HG02623 (cell line): ENCODE results near the gene SHROOM2.

Experiments
- ATAC-seq: cut with Tn5 transposase; IDR thresholded peaks from one replicate; pipeline ENCODE4 v1.9.1; 2021; ENCODE audit warnings: moderate library complexity; ENCODE audit not compliant: unreplicated experiment

Gene SHROOM2

GRCh38 chrX:9887659-9888297 lies 101.5 kb downstream of the SHROOM2 start:
- no peak for ATAC-seq

- ATAC-seq, result no peak
Measured at GRCh38 chrX:9888953-9889470, 102.8 kb downstream of the SHROOM2 start.

DNA sequence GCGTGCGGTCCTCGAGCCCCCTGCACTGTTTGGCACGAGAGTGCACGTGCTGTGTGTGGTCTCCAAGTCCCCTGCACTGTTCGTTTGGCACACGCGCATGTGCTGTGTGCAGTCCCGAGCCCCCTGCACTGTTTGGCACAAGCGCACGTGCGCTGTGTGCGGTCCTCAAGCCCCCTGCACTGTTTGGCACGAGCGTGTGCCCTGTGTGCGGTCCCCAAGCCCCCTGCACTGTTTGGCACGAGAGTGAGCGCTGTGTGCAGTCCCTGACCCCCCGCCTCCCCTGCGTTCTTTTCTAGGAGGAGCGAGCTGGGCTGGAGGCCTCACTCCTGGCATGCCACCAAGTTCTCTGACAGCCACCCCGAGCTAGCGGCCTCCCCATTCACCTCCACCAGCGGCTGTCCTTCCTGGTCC lies 104.5 kb downstream of the SHROOM2 start:
- no peak for ATAC-seq

- ATAC-seq, result no peak
Measured at GRCh38 chrX:9895225-9895912, 109.1 kb downstream of the SHROOM2 start.

GRCh38 chrX:9897761-9898161 lies 111.5 kb downstream of the SHROOM2 start:
- no peak for ATAC-seq

DNA sequence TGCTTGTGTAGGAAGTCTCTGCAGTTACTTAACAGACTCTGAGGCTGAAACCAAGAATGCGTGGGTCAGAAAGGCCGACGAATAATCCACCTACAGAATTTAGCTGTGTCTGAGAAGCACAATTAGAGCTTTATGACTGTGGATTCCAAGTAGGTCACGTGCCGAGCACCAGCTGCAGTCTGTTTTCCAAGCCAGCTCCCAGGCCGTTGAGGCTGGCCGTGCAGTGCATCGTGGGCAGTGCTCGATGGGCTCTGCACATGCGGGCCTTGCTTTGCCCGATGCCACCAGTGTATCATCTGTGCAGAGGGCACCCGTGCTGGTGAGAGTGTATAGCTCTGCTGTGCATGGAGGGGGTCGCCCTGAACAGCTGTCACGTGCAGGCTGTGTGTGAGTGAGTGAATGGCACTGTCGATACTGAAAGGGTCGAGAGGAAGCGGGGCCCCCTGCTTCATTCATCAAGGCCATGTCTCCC lies 113.4 kb downstream of the SHROOM2 start:
- no peak for ATAC-seq

- ATAC-seq, result no peak
Measured at GRCh38 chrX:9902656-9903055, 116.4 kb downstream of the SHROOM2 start.

DNA sequence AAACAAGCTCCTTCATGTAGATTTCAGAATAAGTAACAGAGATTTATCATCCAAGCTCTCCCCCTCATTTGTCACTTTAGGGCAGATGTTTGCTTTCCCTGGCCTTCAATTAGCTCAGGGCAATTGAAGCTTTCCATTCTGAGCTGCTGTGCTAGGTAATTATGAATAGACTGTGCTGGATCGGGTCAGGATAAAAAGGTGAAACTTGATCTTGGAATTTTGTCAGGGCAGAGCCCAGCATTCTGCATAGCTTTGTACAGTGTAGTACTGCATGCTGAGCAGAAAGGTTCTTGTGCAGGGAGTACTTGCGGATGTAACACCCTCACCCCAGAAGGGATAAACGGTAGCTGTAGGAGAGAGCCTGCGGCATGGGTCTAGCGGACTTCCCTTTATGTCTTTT lies 116.9 kb downstream of the SHROOM2 start:
- ATAC-seq, result no peak

GRCh38 chrX:9905288-9905687 lies 119.1 kb downstream of the SHROOM2 start:
- ATAC-seq, result no peak

DNA sequence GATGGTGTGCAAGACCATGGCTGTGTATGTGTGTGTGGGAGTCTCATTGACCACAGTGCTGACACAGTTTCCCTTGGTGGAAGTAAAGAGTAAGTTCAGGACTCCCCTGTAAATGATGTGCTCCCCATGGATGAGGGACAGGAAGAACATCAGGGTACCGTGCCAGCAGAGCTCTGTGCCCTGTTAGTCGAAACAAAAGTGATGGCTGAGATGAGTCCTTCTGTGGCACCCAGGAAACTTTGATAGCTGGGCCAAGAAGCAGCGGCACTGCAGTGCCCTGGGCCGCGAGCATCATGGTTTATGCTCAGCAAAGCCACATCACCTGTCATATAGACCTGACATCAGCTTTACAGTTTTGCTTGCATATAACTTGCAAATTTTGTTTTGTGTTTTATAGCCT lies 119.5 kb downstream of the SHROOM2 start:
- ATAC-seq, result no peak

- no peak for ATAC-seq
Measured at GRCh38 chrX:9906919-9907318, 120.7 kb downstream of the SHROOM2 start.

DNA sequence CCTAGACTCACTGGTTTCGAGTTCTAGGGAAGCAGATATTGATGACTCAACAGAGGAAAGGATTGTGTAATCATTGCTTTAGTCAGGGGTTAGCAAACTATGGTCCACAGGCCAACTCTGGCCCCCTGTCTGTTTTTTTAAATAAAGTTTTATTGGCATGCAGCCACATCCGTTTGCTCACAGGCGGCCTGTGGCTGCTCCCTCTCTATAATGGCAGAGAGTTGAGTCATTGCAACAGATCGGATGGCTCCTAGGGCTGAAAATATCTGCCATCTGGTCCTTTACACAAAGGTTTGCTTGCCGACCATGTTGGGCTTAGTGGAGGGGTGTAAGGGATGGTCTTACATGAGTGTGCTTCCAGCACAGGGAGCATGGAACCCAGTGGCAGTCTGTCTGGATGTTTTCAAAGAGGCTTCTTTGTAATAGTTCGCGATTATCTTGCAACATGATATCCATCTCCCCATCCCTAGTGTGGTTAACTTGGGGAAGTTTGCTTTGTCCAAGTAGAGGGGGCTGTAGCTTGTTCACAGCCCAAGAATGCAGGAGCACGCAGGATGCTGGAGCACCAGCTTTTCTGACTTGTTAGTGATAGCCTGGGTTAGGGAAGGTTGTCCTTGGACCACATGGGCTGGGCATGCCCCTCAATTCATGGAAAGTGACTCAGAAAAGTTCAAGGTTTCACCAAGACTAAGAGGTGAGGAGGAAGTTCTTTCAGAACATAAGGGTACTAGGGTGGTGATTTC lies 121.6 kb downstream of the SHROOM2 start:
- ATAC-seq, result no peak

GRCh38 chrX:9909254-9909653 lies 123.0 kb downstream of the SHROOM2 start:
- ATAC-seq, result no peak

DNA sequence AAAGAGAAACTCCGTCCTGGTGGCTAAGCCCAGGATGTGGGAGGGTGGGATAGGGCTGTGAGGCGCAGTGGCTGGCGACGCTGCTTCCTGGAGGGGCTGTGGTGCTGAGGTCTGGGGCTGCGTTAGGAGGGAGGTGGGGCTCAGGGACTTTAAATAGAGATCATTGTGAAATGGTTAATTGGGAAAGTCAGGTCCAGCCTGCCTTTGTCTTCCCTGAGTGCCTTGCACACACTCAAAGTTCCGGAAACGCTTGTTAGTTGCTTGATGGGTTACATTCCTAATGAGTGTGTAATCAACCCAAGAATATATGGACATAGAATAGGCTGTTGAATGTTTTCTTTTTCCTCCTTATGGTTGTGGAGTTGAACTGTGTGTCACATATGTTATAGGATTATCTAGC lies 125.3 kb downstream of the SHROOM2 start:
- ATAC-seq, result no peak

GRCh38 chrX:9912351-9913145 lies 126.3 kb downstream of the SHROOM2 start:
- no peak for ATAC-seq

DNA sequence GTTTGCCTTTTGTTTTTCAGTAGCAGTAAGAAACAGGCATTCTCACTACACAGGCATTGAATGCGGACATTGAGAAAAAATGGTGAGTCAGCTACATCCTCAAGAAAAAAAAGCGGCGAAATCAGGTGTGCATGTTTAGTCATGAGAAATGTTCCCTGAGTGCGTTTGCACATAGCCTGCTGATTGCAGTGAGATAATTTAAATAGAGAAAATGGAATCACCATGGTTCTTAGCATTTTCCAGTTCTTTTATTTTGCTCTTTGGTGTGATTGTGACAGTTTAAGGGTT lies 126.9 kb downstream of the SHROOM2 start:
- no peak for ATAC-seq

DNA sequence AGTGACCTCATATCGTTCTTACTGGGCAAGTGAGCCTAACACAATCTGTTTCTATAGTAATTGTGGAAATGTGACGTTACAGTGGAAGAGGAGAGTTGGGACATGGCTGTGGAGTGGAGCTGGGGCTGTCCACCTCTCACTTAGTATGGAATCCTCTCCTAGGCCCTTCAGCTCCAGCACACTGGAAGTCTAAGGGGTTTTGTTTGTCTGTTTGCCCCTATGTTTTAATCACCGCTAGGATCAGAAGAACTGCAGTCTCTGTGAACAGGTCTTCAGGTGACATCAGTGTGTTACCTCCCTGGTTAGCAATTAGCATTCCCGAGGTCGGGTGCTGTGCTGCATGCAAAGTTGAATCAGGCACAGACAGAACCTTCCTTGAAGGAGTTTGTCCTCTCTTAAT lies 131.6 kb downstream of the SHROOM2 start:
- ATAC-seq, result no peak

GRCh38 chrX:9919632-9920172 lies 133.5 kb downstream of the SHROOM2 start:
- ATAC-seq, result no peak

DNA sequence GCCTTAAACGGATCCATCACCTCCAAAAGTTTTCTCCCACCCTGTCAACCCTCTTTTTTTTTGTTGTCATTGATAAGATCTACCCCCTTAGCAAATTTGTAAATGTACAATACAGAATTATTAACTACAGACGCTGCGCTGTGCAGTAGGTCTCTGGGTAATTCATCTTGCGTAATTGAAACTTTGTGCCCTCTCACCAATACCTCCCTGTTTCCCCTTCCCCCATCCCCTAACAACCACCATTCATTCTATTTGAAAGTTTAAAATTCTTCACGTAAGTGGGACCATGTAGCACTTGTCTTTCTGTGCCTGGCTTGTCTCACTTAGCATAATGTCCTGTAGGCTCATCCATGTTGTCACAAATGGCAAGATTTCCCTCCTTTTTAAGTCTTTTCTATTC lies 135.2 kb downstream of the SHROOM2 start:
- ATAC-seq, result no peak

- no peak for ATAC-seq
Measured at GRCh38 chrX:9923357-9923756, 137.1 kb downstream of the SHROOM2 start.

- no peak for ATAC-seq
Measured at GRCh38 chrX:9926002-9926401, 139.8 kb downstream of the SHROOM2 start.
